Peyer's patch (tissue), 4 donors: ENCODE measurements around the gene UBR2. TPM values are rescaled to one million over a fixed set of nuclear protein-coding genes. Genes with fewer than 3 reads are reported as not detected.

Source experiments
- DNase-seq, 3 donors: peaks; one replicate each; pipeline ENCODE4 v3.0.0-alpha.2; 2017 to 2019
- H3K27ac ChIP-seq, 4 donors: fragments of 200-600 bp; sonication (generic); one replicate each; pipeline ENCODE4 v1.5.1; 2016 to 2019
- H3K27me3 ChIP-seq, 2 donors: fragments of 200-600 bp; sonication (generic); one replicate each; pipeline ENCODE4 v1.5.1; 2019
- H3K36me3 ChIP-seq, 3 donors: fragments of 200-600 bp; sonication (generic); one replicate each; pipeline ENCODE4 v1.5.1; 2016 to 2019
- H3K4me1 ChIP-seq, 4 donors: fragments of 200-600 bp; sonication (generic); one replicate each; pipeline ENCODE4 v1.5.1; 2016 to 2019
- H3K4me3 ChIP-seq, 4 donors: fragments of 200-600 bp; sonication (generic); 1 replicate in 3 of 4; 2 replicates in 1 of 4; pipeline ENCODE4 v1.5.1; 2016 to 2019; ENCODE audit warnings: mild to moderate bottlenecking in 1 of 4
- H3K9me3 ChIP-seq, 4 donors: fragments of 200-600 bp; sonication (generic); one replicate each; pipeline ENCODE4 v1.5.1; 2016 to 2019; ENCODE audit warnings: mild to moderate bottlenecking in 1 of 4
- POLR2A ChIP-seq, 2 donors: fragments of 450-650 bp; IDR thresholded peaks; one replicate each; pipeline ENCODE4 v1.5.1; 2017; ENCODE audit warnings: antibody characterized with exemption in 2 of 2, mild to moderate bottlenecking in 2 of 2, moderate library complexity in 2 of 2
- total RNA-seq, 4 donors: library from RNA; depleted of rRNA; stranded (reverse); fragments of >200 nt; gene quantifications; one replicate each; pipeline ENCODE4 v1.1.0, GENCODE V29; 2016
- TF ChIP-seq, protein P1 (sequence below), 6 experiments: fragments of 450-650 bp in 4 of 6; fragments of 200-600 bp in 2 of 6; sonication (generic) in 1 of 6; IDR thresholded peaks; one replicate each; pipeline ENCODE4 v1.5.1; 2017 to 2019; ENCODE audit warnings: antibody characterized with exemption in 6 of 6, mild to moderate bottlenecking in 3 of 6, moderate library complexity in 1 of 6

UBR2 gene
- total RNA-seq, 4 donors from 2014 or later, result 36.4 to 51.2 (median 41.1) TPM

DNA sequence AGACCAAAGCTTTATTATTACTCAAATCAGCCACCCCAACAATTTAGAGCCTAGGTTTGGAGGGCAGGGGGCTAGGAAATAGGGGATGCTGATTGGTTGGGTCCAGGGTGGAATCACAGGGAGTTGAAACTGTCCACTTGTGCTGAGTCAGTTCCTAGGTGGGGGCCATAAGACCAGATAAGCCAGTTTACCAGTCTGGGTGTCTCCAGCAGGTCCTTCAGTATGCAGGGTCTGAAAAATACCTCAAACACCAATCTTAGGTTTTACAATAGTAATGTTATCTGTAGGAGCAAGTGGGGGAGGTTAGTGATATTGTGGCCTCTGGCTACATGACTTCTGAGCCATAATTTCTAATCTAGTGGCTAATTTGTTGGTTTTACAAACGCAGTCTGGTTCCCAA is 63.2 kb downstream of the UBR2 start:
- Histone ChIP-seq H3K27ac (no peak overlapping the region), H3K36me3 (peaks cover 0 to 51% (median 0%) of the 10 kb centered on the region in 3 donors), H3K27me3 (no peaks in the 10 kb centered on the region), H3K9me3 (no peaks in the 10 kb centered on the region), H3K4me3 (no peak overlapping the region), H3K4me1 (peaks cover 0 to 6% (median 0%) of the 10 kb centered on the region in 4 donors)
- TF ChIP-seq, protein P1, sequence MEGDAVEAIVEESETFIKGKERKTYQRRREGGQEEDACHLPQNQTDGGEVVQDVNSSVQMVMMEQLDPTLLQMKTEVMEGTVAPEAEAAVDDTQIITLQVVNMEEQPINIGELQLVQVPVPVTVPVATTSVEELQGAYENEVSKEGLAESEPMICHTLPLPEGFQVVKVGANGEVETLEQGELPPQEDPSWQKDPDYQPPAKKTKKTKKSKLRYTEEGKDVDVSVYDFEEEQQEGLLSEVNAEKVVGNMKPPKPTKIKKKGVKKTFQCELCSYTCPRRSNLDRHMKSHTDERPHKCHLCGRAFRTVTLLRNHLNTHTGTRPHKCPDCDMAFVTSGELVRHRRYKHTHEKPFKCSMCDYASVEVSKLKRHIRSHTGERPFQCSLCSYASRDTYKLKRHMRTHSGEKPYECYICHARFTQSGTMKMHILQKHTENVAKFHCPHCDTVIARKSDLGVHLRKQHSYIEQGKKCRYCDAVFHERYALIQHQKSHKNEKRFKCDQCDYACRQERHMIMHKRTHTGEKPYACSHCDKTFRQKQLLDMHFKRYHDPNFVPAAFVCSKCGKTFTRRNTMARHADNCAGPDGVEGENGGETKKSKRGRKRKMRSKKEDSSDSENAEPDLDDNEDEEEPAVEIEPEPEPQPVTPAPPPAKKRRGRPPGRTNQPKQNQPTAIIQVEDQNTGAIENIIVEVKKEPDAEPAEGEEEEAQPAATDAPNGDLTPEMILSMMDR (IDR thresholded peaks at IDR 0.05), result no peak
- no peak for TF ChIP-seq POLR2A (IDR thresholded peaks at IDR 0.05)
- DNase-seq, result no peak

DNA sequence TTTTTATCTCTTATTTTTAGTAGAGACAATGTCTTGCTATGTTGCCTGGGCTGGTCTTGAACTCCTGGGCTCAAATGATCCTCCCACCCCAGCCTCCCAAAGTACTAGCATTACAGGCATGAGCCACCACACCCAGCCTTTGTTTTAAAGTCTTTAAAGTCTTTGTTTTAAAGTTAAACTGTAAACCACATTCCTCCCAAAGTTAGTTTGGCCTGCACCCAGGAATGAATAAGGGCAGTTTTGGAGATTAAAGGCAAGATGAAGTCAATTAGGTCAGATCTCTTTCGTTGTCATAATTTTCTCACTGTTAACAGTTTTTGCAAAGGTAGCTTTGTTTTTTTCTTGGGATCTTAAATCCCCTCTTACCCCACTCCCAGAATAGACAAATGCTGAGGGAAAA is 63.8 kb downstream of the UBR2 start:
- H3K4me1 ChIP-seq, result peaks cover 0 to 6% (median 0%) of the 10 kb centered on the region in 4 donors
- TF ChIP-seq, protein P1 (IDR thresholded peaks at IDR 0.05), result no peak
- TF ChIP-seq POLR2A (IDR thresholded peaks at IDR 0.05), result no peak
- no peaks in the 10 kb centered on the region for H3K9me3 ChIP-seq
- H3K4me3 ChIP-seq, result no peak overlapping the region
- H3K27ac ChIP-seq, result no peak overlapping the region
- peaks cover 0 to 56% (median 0%) of the 10 kb centered on the region in 3 donors for H3K36me3 ChIP-seq
- DNase-seq, result no peak
- no peaks in the 10 kb centered on the region for H3K27me3 ChIP-seq

DNA sequence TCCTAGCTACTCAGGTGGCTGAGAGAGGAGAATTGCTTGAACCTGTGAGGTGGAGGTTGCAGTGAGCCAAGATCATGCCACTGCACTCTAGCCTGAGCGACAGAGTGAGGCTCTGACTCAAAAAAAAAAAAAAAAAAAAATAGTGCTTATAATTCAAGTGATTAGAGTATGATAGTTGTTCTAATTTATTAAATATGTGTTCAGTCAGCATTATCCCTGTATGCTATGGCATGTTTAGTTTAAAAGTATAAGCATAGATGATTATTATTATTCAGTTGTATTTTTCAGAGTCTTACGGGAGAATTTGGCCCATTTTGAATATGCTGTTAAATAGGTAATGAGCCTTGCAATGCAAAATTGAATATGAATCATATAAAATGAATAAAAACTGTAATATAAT is 64.8 kb downstream of the UBR2 start:
- no peak for DNase-seq
- no peaks in the 10 kb centered on the region for H3K27me3 ChIP-seq
- no peaks in the 10 kb centered on the region for H3K9me3 ChIP-seq
- no peak overlapping the region for H3K27ac ChIP-seq
- no peak overlapping the region for H3K4me3 ChIP-seq
- H3K4me1 ChIP-seq, result peaks cover 0 to 6% (median 0%) of the 10 kb centered on the region in 4 donors
- TF ChIP-seq, protein P1 (IDR thresholded peaks at IDR 0.05), result no peak
- no peak for TF ChIP-seq POLR2A (IDR thresholded peaks at IDR 0.05)
- peaks cover 0 to 57% (median 0%) of the 10 kb centered on the region in 3 donors for H3K36me3 ChIP-seq

DNA sequence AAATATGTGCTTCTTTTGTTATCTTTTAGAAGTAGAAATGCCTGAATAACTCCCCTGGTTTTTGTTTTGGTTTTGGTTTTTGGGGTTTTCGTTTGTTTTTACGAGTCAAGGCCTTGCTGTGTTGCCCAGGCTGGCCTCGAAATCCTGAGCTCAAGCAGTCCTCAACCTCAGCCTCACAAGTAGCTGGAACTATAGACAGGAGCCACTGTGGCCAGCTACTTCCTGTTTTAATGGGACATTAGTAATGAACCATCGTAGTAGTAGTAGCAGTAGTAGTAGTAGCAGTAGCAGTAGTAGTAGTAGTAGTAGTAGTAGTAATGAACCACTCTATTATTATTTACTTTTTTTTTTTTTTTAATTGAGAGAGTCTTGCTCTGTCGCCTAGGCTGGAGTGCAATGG is 66.0 kb downstream of the UBR2 start:
- H3K27me3 ChIP-seq, result no peaks in the 10 kb centered on the region
- no peaks in the 10 kb centered on the region for H3K4me1 ChIP-seq
- H3K9me3 ChIP-seq, result no peaks in the 10 kb centered on the region
- no peak for TF ChIP-seq POLR2A (IDR thresholded peaks at IDR 0.05)
- TF ChIP-seq, protein P1 (IDR thresholded peaks at IDR 0.05), result no peak
- H3K27ac ChIP-seq, result no peak overlapping the region
- peaks cover 0 to 66% (median 0%) of the 10 kb centered on the region in 3 donors for H3K36me3 ChIP-seq
- no peak for DNase-seq
- no peak overlapping the region for H3K4me3 ChIP-seq

DNA sequence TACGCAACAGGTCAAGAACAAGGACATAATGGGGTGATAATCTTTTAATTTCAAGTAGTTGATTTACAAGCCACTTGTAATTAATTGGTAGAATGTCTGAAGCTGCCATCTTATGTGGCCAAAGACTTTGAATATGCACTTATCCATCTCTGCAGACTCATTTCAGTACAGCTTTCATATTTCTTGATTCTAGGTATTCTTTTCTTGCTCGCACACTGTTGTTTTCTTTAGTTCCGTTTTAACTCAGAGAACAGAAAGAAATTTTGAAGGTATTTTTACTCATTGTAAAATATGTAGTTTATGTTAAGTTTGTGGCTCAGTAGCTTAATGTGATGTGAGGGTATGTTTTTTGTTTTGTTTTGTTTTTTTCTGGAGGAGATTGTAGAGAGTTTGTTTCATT is 73.9 kb downstream of the UBR2 start:
- Histone ChIP-seq H3K4me3 (no peak overlapping the region), H3K9me3 (no peaks in the 10 kb centered on the region), H3K27me3 (no peaks in the 10 kb centered on the region), H3K4me1 (no peaks in the 10 kb centered on the region), H3K36me3 (peaks cover 0 to 97% (median 0%) of the 10 kb centered on the region in 3 donors), H3K27ac (no peak overlapping the region)
- no peak for TF ChIP-seq POLR2A (IDR thresholded peaks at IDR 0.05)
- TF ChIP-seq, protein P1 (IDR thresholded peaks at IDR 0.05), result no peak
- DNase-seq, result no peak

DNA sequence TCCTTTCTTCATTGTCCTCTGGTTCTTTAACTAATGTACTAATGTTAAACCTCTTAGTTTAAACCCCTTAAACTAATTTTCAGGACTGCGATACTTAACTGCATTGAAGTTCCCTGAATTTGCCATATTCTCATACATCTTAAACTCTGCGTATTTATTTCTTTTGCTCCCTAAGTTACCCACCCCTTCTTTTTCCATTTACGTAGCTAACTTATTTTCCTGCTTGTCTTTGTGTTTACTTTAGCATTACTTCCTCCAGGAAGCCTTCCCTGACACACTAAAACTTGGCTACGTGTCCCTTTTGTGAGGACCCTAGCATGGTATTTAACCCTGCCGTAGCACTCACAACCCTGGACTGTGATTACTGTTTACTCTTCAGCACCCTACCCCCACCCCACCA is 79.0 kb downstream of the UBR2 start:
- TF ChIP-seq POLR2A (IDR thresholded peaks at IDR 0.05), result no peak
- TF ChIP-seq, protein P1 (IDR thresholded peaks at IDR 0.05), result no peak
- H3K4me3 ChIP-seq, result no peak overlapping the region
- DNase-seq, result no peak
- no peaks in the 10 kb centered on the region for H3K4me1 ChIP-seq
- H3K27ac ChIP-seq, result no peak overlapping the region
- H3K36me3 ChIP-seq, result peaks cover 0 to 98% (median 0%) of the 10 kb centered on the region in 3 donors
- H3K9me3 ChIP-seq, result no peaks in the 10 kb centered on the region
- H3K27me3 ChIP-seq, result no peaks in the 10 kb centered on the region
